Esophagus mucosa (tissue), 1 donor: ENCODE data around the gene CCDC106. TPM values are rescaled to one million over a fixed set of nuclear protein-coding genes. Genes with fewer than 3 reads are reported as not detected.

Experiments
- ATAC-seq: fragments of 200-7000 bp; cut with Tn5 transposase; one replicate; pipeline ENCODE4 v1.9.1; 2020
- total RNA-seq: library from RNA; stranded (reverse); gene quantifications from one replicate; pipeline ENCODE4 v1.2.4, GENCODE V29; 2023
- donor health status: DM: yes; HTN: yes; CAD: no.

Gene CCDC106
- total RNA-seq, result 4.7 TPM

- peak; percentile 21 for ATAC-seq
Measured at GRCh38 chr19:55647732-55648584, at the start of gene CCDC106. Gene CCDC106, plus strand, starts transcription at chr19:55648212. Its CDS starts 835 bp downstream, at chr19:55649047.

GRCh38 chr19:55598719-55599467 lies 49.1 kb upstream of the CCDC106 start:
- peak; percentile 90 for ATAC-seq

- peak; percentile 88 for ATAC-seq
Measured at GRCh38 chr19:55599468-55599841, 48.6 kb upstream of the CCDC106 start, which contains the start of gene FIZ1. Gene FIZ1, minus strand, starts transcription at chr19:55599517. Its CDS starts 1,652 bp downstream, at chr19:55597865.

GRCh38 chr19:55599842-55600661 lies 48.0 kb upstream of the CCDC106 start, which contains the start of gene ZNF524:
Gene ZNF524, plus strand, starts transcription at chr19:55600288. Its CDS starts 1,825 bp downstream, at chr19:55602113.
- peak; percentile 50 for ATAC-seq

- no peak for ATAC-seq
Measured at GRCh38 chr19:55600662-55601028, 47.4 kb upstream of the CCDC106 start.

- ATAC-seq, result no peak
Measured at GRCh38 chr19:55601084-55601483, 46.9 kb upstream of the CCDC106 start.

- ATAC-seq, result no peak
Measured at GRCh38 chr19:55602104-55603001, 45.7 kb upstream of the CCDC106 start.

- ATAC-seq, result no peak
Measured at GRCh38 chr19:55603115-55603514, 44.9 kb upstream of the CCDC106 start.

GRCh38 chr19:55603581-55604292 lies 44.3 kb upstream of the CCDC106 start:
- no peak for ATAC-seq

- peak; percentile 73 for ATAC-seq
Measured at GRCh38 chr19:55605207-55605636, 42.8 kb upstream of the CCDC106 start.

GRCh38 chr19:55605637-55606470 lies 42.2 kb upstream of the CCDC106 start, which contains the start of gene ZNF865:
Gene ZNF865, plus strand, starts transcription at chr19:55605647. Its CDS starts 7,972 bp downstream, at chr19:55613619.
- peak; percentile 57 for ATAC-seq

- no peak for ATAC-seq
Measured at GRCh38 chr19:55606471-55606787, 41.6 kb upstream of the CCDC106 start.

- ATAC-seq, result no peak
Measured at GRCh38 chr19:55606817-55607216, 41.2 kb upstream of the CCDC106 start.

GRCh38 chr19:55609326-55609725 lies 38.7 kb upstream of the CCDC106 start:
- no peak for ATAC-seq

GRCh38 chr19:55611300-55611982 lies 36.6 kb upstream of the CCDC106 start:
- no peak for ATAC-seq

GRCh38 chr19:55611983-55612645 lies 35.9 kb upstream of the CCDC106 start:
- no peak for ATAC-seq

- no peak for ATAC-seq
Measured at GRCh38 chr19:55613396-55613795, 34.6 kb upstream of the CCDC106 start.

- no peak for ATAC-seq
Measured at GRCh38 chr19:55613930-55614710, 33.9 kb upstream of the CCDC106 start.
